Measurements from ENCODE around the gene MUC4.

Gene MUC4

DNA sequence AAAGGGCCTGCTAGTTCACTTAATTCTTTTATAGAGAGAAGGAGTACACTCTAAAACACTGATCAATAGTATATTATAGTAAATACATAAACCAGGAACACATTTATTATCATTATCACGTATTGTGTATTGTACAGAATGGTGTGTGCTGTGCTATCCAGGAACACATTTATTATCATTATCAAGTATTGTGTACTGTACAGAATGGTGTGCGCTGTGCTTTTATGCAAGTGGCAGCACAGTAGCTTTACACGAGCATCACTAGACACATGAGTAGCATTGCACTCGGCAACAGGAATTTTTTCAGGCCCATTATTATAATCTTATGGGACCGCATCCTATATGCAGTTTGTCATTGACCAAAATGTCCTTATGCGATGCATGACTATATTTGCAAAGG is 111.9 kb downstream of the MUC4 start:
- FAIRE-seq: no peak
- no peak for DNase-seq (ENCODE audit: insufficient read length, low spot score)

GRCh38 chr3:195699388-195699771 is 112.3 kb downstream of the MUC4 start:
- TF ChIP-seq POLR2AphosphoS5 (IDR thresholded peaks at IDR 0.05; ENCODE audit: low read depth, low read length): no peak
- no peak for TF ChIP-seq POU2F2 (IDR thresholded peaks at IDR 0.05; ENCODE audit: low read depth, low read length)
- TF ChIP-seq PAX5 (IDR thresholded peaks at IDR 0.05; ENCODE audit: insufficient read depth, low read length, severe bottlenecking): no peak
- TF ChIP-seq TAF1 (IDR thresholded peaks at IDR 0.05; ENCODE audit: low read depth, low read length): no peak
- DNase-seq (ENCODE audit: insufficient read length, low spot score) (no peak), FAIRE-seq (no peak)

More for the DNA sequence above, 111.9 kb downstream of the MUC4 start:
- no peak for TF ChIP-seq PAX5 (IDR thresholded peaks at IDR 0.05; ENCODE audit: insufficient read depth, low read length, severe bottlenecking)

GRCh38 chr3:195698647-195699387 is 112.9 kb downstream of the MUC4 start:
- TF ChIP-seq POU2F2 (IDR thresholded peaks at IDR 0.05; ENCODE audit: low read depth, low read length) (no peak), SPI1 (IDR thresholded peaks at IDR 0.05; ENCODE audit: low read depth, low read length) (no peak), POLR2AphosphoS5 (IDR thresholded peaks at IDR 0.05; ENCODE audit: low read depth, low read length) (no peak), TAF1 (IDR thresholded peaks at IDR 0.05; ENCODE audit: low read depth, low read length) (no peak), PAX5 (IDR thresholded peaks at IDR 0.05; ENCODE audit: insufficient read depth, low read length, severe bottlenecking) (no peak), POLR2A (IDR thresholded peaks at IDR 0.05; ENCODE audit: low read depth, low read length) (no peak)
- FAIRE-seq (no peak), DNase-seq (ENCODE audit: insufficient read length, low spot score) (no peak)

DNA sequence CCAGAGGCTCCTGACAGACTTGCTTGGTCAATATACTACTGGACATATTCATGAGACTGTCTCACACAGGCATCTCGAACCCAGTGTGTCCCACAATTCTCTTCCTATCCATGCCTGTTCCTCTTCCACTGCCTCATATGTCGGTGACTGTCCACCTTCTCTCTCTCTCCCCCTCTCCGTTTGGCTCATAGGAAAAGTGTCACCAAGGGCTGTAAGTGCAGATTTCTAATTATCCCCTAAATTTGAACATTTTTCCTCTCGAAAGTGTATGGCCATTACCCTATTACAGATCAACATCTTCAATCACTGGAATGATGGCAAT is 113.4 kb downstream of the MUC4 start:
- no peak for TF ChIP-seq POU2F2 (IDR thresholded peaks at IDR 0.05; ENCODE audit: low read depth, low read length)
- TF ChIP-seq POLR2AphosphoS5 (IDR thresholded peaks at IDR 0.05; ENCODE audit: low read depth, low read length): no peak
- TF ChIP-seq POLR2A (IDR thresholded peaks at IDR 0.05; ENCODE audit: low read depth, low read length): no peak
- TF ChIP-seq TAF1 (IDR thresholded peaks at IDR 0.05; ENCODE audit: low read depth, low read length): no peak
- TF ChIP-seq PAX5 (IDR thresholded peaks at IDR 0.05; ENCODE audit: insufficient read depth, low read length, severe bottlenecking): no peak
- no peak for FAIRE-seq

DNA sequence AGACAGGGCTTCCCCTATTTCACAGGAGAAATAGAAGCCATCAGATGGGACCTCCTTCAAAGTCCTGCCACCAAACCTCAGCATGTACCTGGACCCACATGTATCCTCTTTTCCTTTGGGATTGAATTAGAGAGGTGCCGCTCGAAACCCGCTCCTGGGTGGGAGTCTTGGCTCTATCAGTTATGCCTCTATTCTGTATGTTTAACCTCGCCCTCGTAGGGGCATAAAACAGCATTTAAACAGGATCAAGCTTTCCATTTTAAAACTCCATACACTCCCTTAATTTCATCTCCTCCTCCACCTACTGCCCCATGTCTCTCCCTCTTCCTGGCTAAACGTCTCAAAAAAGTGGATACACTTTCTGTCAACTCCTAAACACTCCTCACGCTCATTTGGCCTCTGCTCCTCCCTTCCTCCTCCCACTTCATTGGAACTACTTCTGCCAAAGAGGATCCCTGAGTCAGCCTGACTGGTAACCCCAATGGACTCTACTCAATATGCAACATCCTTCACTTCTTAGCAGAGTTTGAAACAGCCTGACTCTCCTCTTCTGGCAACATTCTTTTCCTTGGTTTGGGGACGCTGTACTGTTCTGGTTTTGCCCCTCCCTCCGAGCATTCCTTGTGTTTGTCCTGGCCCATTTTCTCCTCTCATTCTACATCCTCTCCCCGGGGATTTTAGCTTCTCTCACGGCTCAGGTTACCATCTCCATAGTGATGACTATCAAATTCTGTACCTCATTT is 114.0 kb downstream of the MUC4 start:
- no peak for TF ChIP-seq PAX5 (IDR thresholded peaks at IDR 0.05; ENCODE audit: insufficient read depth, low read length, severe bottlenecking)
- no peak for TF ChIP-seq POLR2AphosphoS5 (IDR thresholded peaks at IDR 0.05; ENCODE audit: low read depth, low read length)
- TF ChIP-seq TAF1 (IDR thresholded peaks at IDR 0.05; ENCODE audit: low read depth, low read length): no peak
- TF ChIP-seq SPI1 (IDR thresholded peaks at IDR 0.05; ENCODE audit: low read depth, low read length): no peak
- no peak for TF ChIP-seq POLR2A (IDR thresholded peaks at IDR 0.05; ENCODE audit: low read depth, low read length)
- TF ChIP-seq POU2F2 (IDR thresholded peaks at IDR 0.05; ENCODE audit: low read depth, low read length): no peak
- no peak for FAIRE-seq
- DNase-seq (ENCODE audit: insufficient read length, low spot score): no peak

More for the DNA sequence above, 113.4 kb downstream of the MUC4 start:
- DNase-seq (ENCODE audit: insufficient read length, low spot score): no peak

Data from GM12891 (cell line).